Breast epithelium (tissue), 3 donors: ENCODE results near the gene GLRX.
"Not testable (repeated sequence)": the region's sequence is repeated elsewhere in the genome, so short reads cannot be mapped to it uniquely, and the experiment has no call there.

Source experiments
- POLR2AphosphoS5 ChIP-seq, 3 donors: sonication (generic); formaldehyde crosslinking; IDR thresholded peaks; one replicate each; pipeline ENCODE4 v1.6.1; 2017; ENCODE audit warnings: antibody characterized with exemption in 3 of 3
- TF ChIP-seq, protein P1 (sequence below), 3 donors: fragments of 450-650 bp; IDR thresholded peaks; one replicate each; pipeline ENCODE4 v1.5.1; 2016 to 2017; ENCODE audit warnings: antibody characterized with exemption in 3 of 3, mild to moderate bottlenecking in 3 of 3, moderate library complexity in 3 of 3

DNA sequence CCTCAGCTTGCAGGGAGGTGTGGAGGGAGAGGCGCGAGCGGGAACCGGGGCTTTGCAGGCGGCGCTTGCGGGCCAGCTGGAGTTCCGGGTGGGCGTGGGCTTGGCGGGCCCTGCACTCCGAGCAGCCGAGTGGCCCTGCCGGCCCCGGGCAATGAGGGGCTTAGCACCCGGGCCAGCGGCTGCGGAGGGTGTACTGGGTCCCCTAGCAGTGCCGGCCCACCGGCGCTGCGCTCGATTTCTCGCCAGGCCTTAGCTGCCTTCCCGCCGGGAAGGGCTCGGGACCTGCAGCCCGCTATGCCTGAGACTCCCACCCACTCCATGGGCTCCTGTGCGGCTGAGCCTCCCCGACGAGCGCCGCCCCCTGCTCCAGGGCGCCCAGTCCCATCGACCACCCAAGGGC lies 28.6 kb upstream of the GLRX start:
- TF ChIP-seq POLR2AphosphoS5 (IDR thresholded peaks at IDR 0.05), result not testable (repeated sequence)
- TF ChIP-seq, protein P1, sequence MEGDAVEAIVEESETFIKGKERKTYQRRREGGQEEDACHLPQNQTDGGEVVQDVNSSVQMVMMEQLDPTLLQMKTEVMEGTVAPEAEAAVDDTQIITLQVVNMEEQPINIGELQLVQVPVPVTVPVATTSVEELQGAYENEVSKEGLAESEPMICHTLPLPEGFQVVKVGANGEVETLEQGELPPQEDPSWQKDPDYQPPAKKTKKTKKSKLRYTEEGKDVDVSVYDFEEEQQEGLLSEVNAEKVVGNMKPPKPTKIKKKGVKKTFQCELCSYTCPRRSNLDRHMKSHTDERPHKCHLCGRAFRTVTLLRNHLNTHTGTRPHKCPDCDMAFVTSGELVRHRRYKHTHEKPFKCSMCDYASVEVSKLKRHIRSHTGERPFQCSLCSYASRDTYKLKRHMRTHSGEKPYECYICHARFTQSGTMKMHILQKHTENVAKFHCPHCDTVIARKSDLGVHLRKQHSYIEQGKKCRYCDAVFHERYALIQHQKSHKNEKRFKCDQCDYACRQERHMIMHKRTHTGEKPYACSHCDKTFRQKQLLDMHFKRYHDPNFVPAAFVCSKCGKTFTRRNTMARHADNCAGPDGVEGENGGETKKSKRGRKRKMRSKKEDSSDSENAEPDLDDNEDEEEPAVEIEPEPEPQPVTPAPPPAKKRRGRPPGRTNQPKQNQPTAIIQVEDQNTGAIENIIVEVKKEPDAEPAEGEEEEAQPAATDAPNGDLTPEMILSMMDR (IDR thresholded peaks at IDR 0.05), result not testable (repeated sequence)
